22Rv1 (cell line): Measurements from ENCODE around the gene CCK.

Experiments
- H3K27ac ChIP-seq: fragments of 450-650 bp; 2 replicates; pipeline ENCODE4 v1.5.1; 2017
- CTCF ChIP-seq: fragments of 450-650 bp; IDR thresholded peaks from 2 replicates; pipeline ENCODE4 v1.5.1; 2017; ENCODE audit warnings: mild to moderate bottlenecking
- ZFX ChIP-seq: fragments of 450-650 bp; IDR thresholded peaks from 2 replicates; pipeline ENCODE4 v1.6.1; 2017; ENCODE audit warnings: antibody characterized with exemption, borderline replicate concordance

Gene CCK

GRCh38 chr3:42267878-42268277, 1.9 kb upstream of the CCK start:
- TF ChIP-seq CTCF: no peak
- no peak overlapping the region for H3K27ac ChIP-seq

GRCh38 chr3:42265059-42265991, 660 bp downstream of the CCK start:
- no peak for TF ChIP-seq CTCF
- TF ChIP-seq ZFX: no peak

GRCh38 chr3:42264399-42265058, 1.5 kb downstream of the CCK start:
- no peak for TF ChIP-seq CTCF
- no peak for TF ChIP-seq ZFX
- no peak overlapping the region for H3K27ac ChIP-seq

More at GRCh38 chr3:42265059-42265991, 660 bp downstream of the CCK start:
- no peak overlapping the region for H3K27ac ChIP-seq

- TF ChIP-seq ZFX (no peak), CTCF (no peak)
- H3K27ac ChIP-seq: no peak overlapping the region
These were observed 2.3 kb downstream of the CCK start for GRCh38 chr3:42263354-42264346.

GRCh38 chr3:42262525-42262924, 3.5 kb downstream of the CCK start:
- no peak overlapping the region for H3K27ac ChIP-seq
- no peak for TF ChIP-seq ZFX
- no peak for TF ChIP-seq CTCF

- H3K27ac ChIP-seq: no peak overlapping the region
- TF ChIP-seq ZFX (no peak), CTCF (no peak)
These were observed 9.0 kb downstream of the CCK start for GRCh38 chr3:42257007-42257406.
